PC-9 (cell line): ENCODE measurements around the gene PNPLA7. TPM values are rescaled to one million over a fixed set of nuclear protein-coding genes. Genes with fewer than 3 reads are reported as not detected.
A peak's percentile ranks its signal among the peaks of the same experiment; 100 is the strongest.

Experiments used
- BruUV-seq: library from RNA; stranded (reverse); fragments of 400-500 nt; replicated peaks from 2 replicates; lab custom pipeline; 2021; lab: Mats Ljungman, UMichigan
- CTCF ChIA-PET: fragments of 300-600 bp; sonication (Branson Sonifier 250); formaldehyde crosslinking; loops from one replicate; lab custom pipeline; 2022; ENCODE audit warnings: antibody characterized with exemption; lab: Charles Lee
- POLR2A ChIA-PET: fragments of 300-600 bp; sonication (Branson Sonifier 250); formaldehyde crosslinking; loops from one replicate; lab custom pipeline; 2022; ENCODE audit warnings: antibody characterized with exemption; ENCODE audit not compliant: unreplicated experiment; lab: Charles Lee
- DNase-seq, 2 experiments: peaks; one replicate each; pipeline versions ENCODE4 v3.0.0 to v3.0.0-alpha.2; 2015 to 2022; ENCODE audit warnings: mixed read lengths in 1 of 2
- H2AFZ ChIP-seq: fragments of 200-600 bp; sonication (generic); 2 replicates; pipeline ENCODE4 v1.8.1; 2017; ENCODE audit warnings: antibody characterized with exemption
- H3F3A ChIP-seq: fragments of 200-600 bp; sonication (generic); 2 replicates; pipeline ENCODE4 v1.8.1; 2017; ENCODE audit warnings: antibody characterized with exemption, mild to moderate bottlenecking, low read depth; ENCODE audit not compliant: insufficient read depth
- H3K27ac ChIP-seq: fragments of 200-600 bp; sonication (generic); 2 replicates; pipeline ENCODE4 v1.6.1; 2016; ENCODE audit warnings: mixed run types
- H3K27me3 ChIP-seq: fragments of 200-600 bp; sonication (generic); 2 replicates; pipeline ENCODE4 v1.6.1; 2016; ENCODE audit warnings: low read depth, mixed run types; ENCODE audit not compliant: insufficient read depth
- H3K36me3 ChIP-seq: fragments of 200-600 bp; sonication (generic); 2 replicates; pipeline ENCODE4 v1.6.1; 2016; ENCODE audit warnings: low read depth, mixed run types
- H3K4me1 ChIP-seq: fragments of 200-600 bp; sonication (generic); replicated peaks from 2 replicates; pipeline ENCODE4 v1.6.1; 2016; ENCODE audit warnings: mixed run types; ENCODE audit not compliant: insufficient read depth
- H3K4me2 ChIP-seq: fragments of 200-600 bp; sonication (generic); 2 replicates; pipeline ENCODE4 v1.6.1; 2017; ENCODE audit warnings: mixed run types
- H3K4me3 ChIP-seq: fragments of 200-600 bp; sonication (generic); 2 replicates; pipeline ENCODE4 v1.6.1; 2016; ENCODE audit warnings: mixed run types
- H3K79me2 ChIP-seq: fragments of 200-600 bp; sonication (generic); 2 replicates; pipeline ENCODE4 v1.6.1; 2017; ENCODE audit warnings: low read depth, mixed run types
- H3K9me2 ChIP-seq: fragments of 200-600 bp; sonication (generic); 2 replicates; pipeline ENCODE4 v1.8.1; 2017; ENCODE audit warnings: mild to moderate bottlenecking; ENCODE audit not compliant: insufficient read depth
- H3K9me3 ChIP-seq: fragments of 200-600 bp; sonication (generic); 2 replicates; pipeline ENCODE4 v1.8.1; 2016; ENCODE audit warnings: low read depth; ENCODE audit not compliant: insufficient read depth
- H4K20me1 ChIP-seq: fragments of 200-600 bp; sonication (generic); 2 replicates; pipeline ENCODE4 v1.8.1; 2017; ENCODE audit not compliant: insufficient read depth
- EZH2 ChIP-seq: fragments of 200-600 bp; sonication (generic); IDR thresholded peaks from 2 replicates; pipeline ENCODE4 v1.8.0; 2017; ENCODE audit warnings: antibody characterized with exemption, low read depth
- intact Hi-C: fragments of 100-400 bp; cut with micrococcal nuclease; formaldehyde crosslinking; loops from one replicate; pipeline ENCODE4 v1.10.0; 2022; ENCODE audit not compliant: unreplicated experiment
- total RNA-seq: library from RNA; stranded (reverse); gene quantifications from 2 replicates; pipeline ENCODE4 v1.2.3, GENCODE V29; 2021
- TF ChIP-seq, protein P1 (sequence below): fragments of 200-600 bp; sonication (generic); conservative IDR thresholded peaks from 2 replicates; pipeline ENCODE4 v1.6.1; 2017; ENCODE audit warnings: mixed run types, antibody characterized with exemption, mild to moderate bottlenecking, moderate library complexity

The PNPLA7 gene
- total RNA-seq, 1 experiment from 2014 or later = 1.9 TPM

- no peak for DNase-seq
- ChIA-PET CTCF (interaction anchor here (0.6 kb wide), 1 partner anchor 23 kb away, joined by 18 read pairs; the partner anchor contains the start of genes EXD3 and NOXA1), POLR2A (interaction anchor here (0.6 to 0.7 kb wide), 3 partner anchors 11 to 187 kb away, joined by 3 read pairs; no protein-coding TSS in a partner anchor)
- peak overlapping the region; percentile 60; the same call in 1 of the 2 replicates for H3K4me2 ChIP-seq
- no peak overlapping the region for H3K27ac ChIP-seq
- H3K9me3 ChIP-seq = no peaks in the 10 kb centered on the region
- intact Hi-C loops = loop anchor here (1.0 kb wide), 3 partner anchors 23 to 145 kb away; partner anchors contain the start of genes EXD3 and NOXA1
- no peaks in the 10 kb centered on the region for H3K9me2 ChIP-seq
- H3K79me2 ChIP-seq = no peaks in the 10 kb centered on the region
- H3K36me3 ChIP-seq = no peaks in the 10 kb centered on the region
- no peak for TF ChIP-seq EZH2
- TF ChIP-seq, protein P1, sequence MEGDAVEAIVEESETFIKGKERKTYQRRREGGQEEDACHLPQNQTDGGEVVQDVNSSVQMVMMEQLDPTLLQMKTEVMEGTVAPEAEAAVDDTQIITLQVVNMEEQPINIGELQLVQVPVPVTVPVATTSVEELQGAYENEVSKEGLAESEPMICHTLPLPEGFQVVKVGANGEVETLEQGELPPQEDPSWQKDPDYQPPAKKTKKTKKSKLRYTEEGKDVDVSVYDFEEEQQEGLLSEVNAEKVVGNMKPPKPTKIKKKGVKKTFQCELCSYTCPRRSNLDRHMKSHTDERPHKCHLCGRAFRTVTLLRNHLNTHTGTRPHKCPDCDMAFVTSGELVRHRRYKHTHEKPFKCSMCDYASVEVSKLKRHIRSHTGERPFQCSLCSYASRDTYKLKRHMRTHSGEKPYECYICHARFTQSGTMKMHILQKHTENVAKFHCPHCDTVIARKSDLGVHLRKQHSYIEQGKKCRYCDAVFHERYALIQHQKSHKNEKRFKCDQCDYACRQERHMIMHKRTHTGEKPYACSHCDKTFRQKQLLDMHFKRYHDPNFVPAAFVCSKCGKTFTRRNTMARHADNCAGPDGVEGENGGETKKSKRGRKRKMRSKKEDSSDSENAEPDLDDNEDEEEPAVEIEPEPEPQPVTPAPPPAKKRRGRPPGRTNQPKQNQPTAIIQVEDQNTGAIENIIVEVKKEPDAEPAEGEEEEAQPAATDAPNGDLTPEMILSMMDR = no peak
- no peak overlapping the region for H2AFZ ChIP-seq
- H3F3A ChIP-seq = peaks cover 26% of the 10 kb centered on the region
- no peak overlapping the region for H3K4me3 ChIP-seq
- 0 out of 2 replicates have a peak, but pooled peaks cover 3% of the 10 kb centered on the region for H4K20me1 ChIP-seq
- no peaks in the 10 kb centered on the region for H3K27me3 ChIP-seq
- H3K4me1 ChIP-seq = peaks cover 18% of the 10 kb centered on the region
- BruUV-seq = TSS peak; percentile 9
Observed at GRCh38 chr9:137445930-137446431, 104.2 kb downstream of the PNPLA7 start.

- POLR2A ChIA-PET = interaction anchor here (0.6 kb wide), 1 partner anchor 92 kb away, joined by 10 read pairs; no protein-coding TSS in a partner anchor
- Histone ChIP-seq H3K27me3 (no peaks in the 10 kb centered on the region), H3K4me1 (peaks cover 18% of the 10 kb centered on the region), H3K79me2 (no peaks in the 10 kb centered on the region), H4K20me1 (0 out of 2 replicates have a peak, but pooled peaks cover 3% of the 10 kb centered on the region), H3K9me2 (no peaks in the 10 kb centered on the region), H3K4me2 (peak overlapping the region; percentile 60), H3K36me3 (no peaks in the 10 kb centered on the region), H3K4me3 (no peak overlapping the region), H2AFZ (no peak overlapping the region), H3K9me3 (no peaks in the 10 kb centered on the region), H3K27ac (no peak overlapping the region), H3F3A (peaks cover 26% of the 10 kb centered on the region)
- CTCF ChIA-PET = interaction anchor here (0.5 to 0.6 kb wide), 2 partner anchors 143 to 222 kb away, joined by 3 to 6 read pairs; partner anchors contain the start of gene NRARP
- DNase-seq = peak; percentile 76 to 93
- intact Hi-C loops = loop anchor here (1.0 kb wide), 3 partner anchors 22 to 144 kb away; partner anchors contain the start of genes EXD3 and NOXA1
- no TSS peak for BruUV-seq
- TF ChIP-seq, protein P1 = peak; percentile 93
- TF ChIP-seq EZH2 = no peak
Observed at GRCh38 chr9:137445275-137445807, 104.9 kb downstream of the PNPLA7 start.

DNA sequence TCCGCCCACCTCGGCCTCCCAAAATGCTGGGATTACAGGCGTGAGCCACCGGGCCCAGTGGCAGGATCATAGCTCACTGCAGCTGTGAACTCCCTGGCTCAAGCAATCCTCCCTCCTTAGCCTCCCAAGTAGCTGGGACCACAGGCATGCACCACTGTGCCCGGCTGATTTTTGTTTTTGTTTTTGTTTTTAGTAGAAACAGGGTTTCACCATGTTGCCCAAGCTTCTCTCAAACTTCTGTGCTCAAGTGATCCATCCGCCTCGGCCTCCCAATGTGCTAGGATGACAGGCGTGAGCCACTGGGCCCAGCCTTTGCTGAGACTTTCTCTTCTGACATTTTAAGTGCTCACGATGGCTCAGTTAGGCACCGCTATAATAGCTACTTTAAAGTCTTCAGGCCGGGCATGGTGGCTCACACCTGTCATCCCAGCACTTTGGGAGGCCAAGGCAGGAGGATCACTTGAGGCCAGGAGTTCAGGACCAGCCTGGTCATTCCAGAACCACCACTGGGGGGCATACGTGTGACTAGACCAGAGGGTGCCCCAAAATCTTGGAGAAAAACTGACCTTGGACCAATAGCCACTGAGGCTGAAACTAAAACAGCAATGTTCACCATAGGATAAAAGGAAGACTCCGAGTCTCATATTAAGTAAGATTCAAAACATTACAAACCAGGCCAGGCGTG lies 106.0 kb downstream of the PNPLA7 start:
- Histone ChIP-seq H3K79me2 (no peaks in the 10 kb centered on the region), H3K9me2 (no peaks in the 10 kb centered on the region), H3K9me3 (no peaks in the 10 kb centered on the region), H4K20me1 (0 out of 2 replicates have a peak, but pooled peaks cover 3% of the 10 kb centered on the region), H3K4me3 (no peak overlapping the region), H3F3A (peaks cover 26% of the 10 kb centered on the region), H3K27me3 (no peaks in the 10 kb centered on the region), H3K27ac (no peak overlapping the region), H2AFZ (no peak overlapping the region), H3K4me1 (peaks cover 18% of the 10 kb centered on the region), H3K4me2 (no peak overlapping the region), H3K36me3 (no peaks in the 10 kb centered on the region)
- DNase-seq = no peak
- intact Hi-C loops = no loop called here
- TF ChIP-seq EZH2 = no peak
- TF ChIP-seq, protein P1 = no peak
- POLR2A ChIA-PET = interaction anchor here (0.7 kb wide), 1 partner anchor 132 kb away, joined by 5 read pairs; no protein-coding TSS in a partner anchor
- CTCF ChIA-PET = no interaction called here
- no TSS peak for BruUV-seq
